Common myeloid progenitor, CD34-positive (primary cell): ENCODE data around the gene ICOS.

Experiments
- CTCF ChIA-PET: fragments of 350-600 bp; sonication (Branson Sonifier 250); formaldehyde crosslinking; loops from one replicate; lab custom pipeline; 2021; ENCODE audit warnings: antibody characterized with exemption; lab: Charles Lee
- POLR2A ChIA-PET: fragments of 350-600 bp; sonication (Branson Sonifier 250); formaldehyde crosslinking; loops from one replicate; lab custom pipeline; 2021; ENCODE audit warnings: antibody characterized with exemption; lab: Charles Lee
- DNase-seq, 3 donors: peaks; one replicate each; pipeline versions ENCODE4 v3.0.0 to v3.0.0-alpha.2; 2013
- H3K27ac ChIP-seq, 2 experiments: 1 replicate in 1 of 2; 2 replicates in 1 of 2; pipeline ENCODE4 v1.7.0; 2013; ENCODE audit warnings: inconsistent platforms in 2 of 2, low read length in 2 of 2, mild to moderate bottlenecking in 2 of 2, low read depth in 1 of 2, moderate library complexity in 1 of 2; ENCODE audit not compliant: severe bottlenecking in 2 of 2, insufficient read depth in 1 of 2, poor library complexity in 1 of 2
- H3K27me3 ChIP-seq, 5 experiments: replicated peaks in 2 of 5; 1 replicate in 3 of 5; 2 replicates in 2 of 5; pipeline versions ENCODE4 v1.6.1 to v1.7.0; 2013; ENCODE audit warnings: low read length in 4 of 5, mild to moderate bottlenecking in 2 of 5, moderate library complexity in 2 of 5, inconsistent platforms in 1 of 5; ENCODE audit not compliant: insufficient read depth in 5 of 5, control insufficient read depth in 4 of 5
- H3K36me3 ChIP-seq, 4 experiments: 1 replicate in 2 of 4; 2 replicates in 2 of 4; pipeline versions ENCODE4 v1.6.1 to v1.7.0; 2013; ENCODE audit warnings: low read length in 3 of 4, control low read depth in 1 of 4, mild to moderate bottlenecking in 1 of 4; ENCODE audit not compliant: control insufficient read depth in 4 of 4, insufficient read depth in 4 of 4
- H3K4me1 ChIP-seq, 4 experiments: 1 replicate in 3 of 4; 2 replicates in 1 of 4; pipeline versions ENCODE4 v1.6.1 to v1.7.1; 2013; ENCODE audit warnings: low read length in 3 of 4, mild to moderate bottlenecking in 3 of 4, control low read depth in 1 of 4, inconsistent platforms in 1 of 4, moderate library complexity in 1 of 4; ENCODE audit not compliant: control insufficient read depth in 4 of 4, insufficient read depth in 4 of 4; ENCODE audit errors: control extremely low read depth in 1 of 4
- H3K4me3 ChIP-seq, 7 experiments: 1 replicate in 4 of 7; 2 replicates in 3 of 7; pipeline versions ENCODE4 v1.5.1 to v1.7.0; 2013; ENCODE audit warnings: mild to moderate bottlenecking in 7 of 7, low read length in 6 of 7, moderate library complexity in 6 of 7, inconsistent platforms in 2 of 7, low read depth in 2 of 7, control low read depth in 1 of 7; ENCODE audit not compliant: insufficient read depth in 4 of 7, control insufficient read depth in 1 of 7; ENCODE audit errors: extremely low read depth in 1 of 7
- H3K9me3 ChIP-seq, 5 experiments: 1 replicate in 4 of 5; 2 replicates in 1 of 5; pipeline versions ENCODE4 v1.6.1 to v1.7.1; 2013; ENCODE audit warnings: low read length in 4 of 5, mild to moderate bottlenecking in 2 of 5, inconsistent platforms in 1 of 5, low read depth in 1 of 5, moderate library complexity in 1 of 5; ENCODE audit not compliant: control insufficient read depth in 4 of 5, insufficient read depth in 2 of 5; ENCODE audit errors: control extremely low read depth in 1 of 5
- WGBS: methylation state at CpG from one replicate; pipeline ENCODE4 v1.1.5; 2013; ENCODE audit not compliant: insufficient coverage; 5-methylcytosine and 5-hydroxymethylcytosine counted together

The ICOS gene

DNA sequence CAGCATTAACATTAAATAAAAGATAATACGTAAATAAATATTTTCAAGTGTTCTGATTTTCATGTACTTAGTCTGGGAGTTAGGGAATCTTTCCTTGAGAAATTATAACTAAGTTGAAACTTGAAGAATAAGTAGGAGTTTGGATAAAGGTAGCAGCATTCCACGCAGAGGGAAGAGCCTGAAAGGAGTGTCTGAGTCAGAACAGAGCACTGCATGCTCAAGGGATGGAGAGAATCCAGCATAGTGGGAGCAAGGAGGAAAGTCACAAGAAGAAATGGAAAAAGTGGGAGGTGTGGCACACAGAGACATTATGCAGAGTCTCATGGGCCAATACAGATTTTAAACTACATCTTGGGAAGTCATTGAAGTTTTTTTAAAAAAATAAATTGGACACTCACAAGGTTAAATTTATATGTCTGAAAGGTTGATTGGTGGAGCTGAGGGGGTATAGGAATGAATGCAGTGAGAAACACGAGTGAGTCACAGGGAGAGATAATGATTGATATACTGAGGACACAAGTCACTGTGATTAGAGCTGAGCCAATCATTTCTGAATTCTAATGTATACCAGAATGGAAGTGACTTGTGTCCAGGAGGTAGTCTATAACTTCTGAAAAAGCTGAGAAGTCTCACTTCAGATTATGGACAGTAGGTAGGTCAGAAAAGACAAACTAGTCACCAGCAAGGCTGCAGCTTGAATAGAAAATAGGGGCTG, 66.9 kb downstream of the ICOS start:
- ChIA-PET CTCF (no interaction called here), POLR2A (no interaction called here)
- H3K36me3 ChIP-seq = no peaks in the 10 kb centered on the region
- H3K9me3 ChIP-seq = no peaks in the 10 kb centered on the region
- no peak overlapping the region for H3K27ac ChIP-seq
- no peaks in the 10 kb centered on the region for H3K27me3 ChIP-seq
- 68% methylated on average over 2 of the region's 3 CpGs for WGBS
- H3K4me3 ChIP-seq = no peak overlapping the region
- no peaks in the 10 kb centered on the region for H3K4me1 ChIP-seq
- no peak for DNase-seq

DNA sequence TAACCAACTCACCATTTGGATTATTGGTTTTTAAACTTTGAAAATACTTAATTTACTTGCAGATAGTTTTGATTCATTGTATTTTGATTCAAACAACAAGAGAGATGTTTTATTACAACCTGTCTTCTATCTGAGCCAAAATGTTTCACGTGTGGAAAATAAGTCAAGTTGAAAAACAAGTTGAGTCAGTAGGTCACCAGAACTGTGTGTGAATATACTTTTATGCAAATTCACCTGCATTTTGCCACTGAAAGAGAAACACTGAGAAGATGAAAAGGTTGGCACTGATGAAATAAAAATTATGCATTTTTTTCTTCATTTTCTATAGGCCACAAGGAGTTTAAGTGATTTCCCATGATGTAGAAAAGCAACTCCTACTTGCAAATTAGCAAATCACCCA, 68.3 kb downstream of the ICOS start:
- ChIA-PET POLR2A (no interaction called here), CTCF (no interaction called here)
- no CpG with 5 or more reads among the region's 1 CpG for WGBS
- no peak for DNase-seq
- Histone ChIP-seq H3K27ac (no peak overlapping the region), H3K4me3 (no peak overlapping the region), H3K4me1 (no peaks in the 10 kb centered on the region), H3K9me3 (no peaks in the 10 kb centered on the region), H3K27me3 (no peaks in the 10 kb centered on the region), H3K36me3 (no peaks in the 10 kb centered on the region)

DNA sequence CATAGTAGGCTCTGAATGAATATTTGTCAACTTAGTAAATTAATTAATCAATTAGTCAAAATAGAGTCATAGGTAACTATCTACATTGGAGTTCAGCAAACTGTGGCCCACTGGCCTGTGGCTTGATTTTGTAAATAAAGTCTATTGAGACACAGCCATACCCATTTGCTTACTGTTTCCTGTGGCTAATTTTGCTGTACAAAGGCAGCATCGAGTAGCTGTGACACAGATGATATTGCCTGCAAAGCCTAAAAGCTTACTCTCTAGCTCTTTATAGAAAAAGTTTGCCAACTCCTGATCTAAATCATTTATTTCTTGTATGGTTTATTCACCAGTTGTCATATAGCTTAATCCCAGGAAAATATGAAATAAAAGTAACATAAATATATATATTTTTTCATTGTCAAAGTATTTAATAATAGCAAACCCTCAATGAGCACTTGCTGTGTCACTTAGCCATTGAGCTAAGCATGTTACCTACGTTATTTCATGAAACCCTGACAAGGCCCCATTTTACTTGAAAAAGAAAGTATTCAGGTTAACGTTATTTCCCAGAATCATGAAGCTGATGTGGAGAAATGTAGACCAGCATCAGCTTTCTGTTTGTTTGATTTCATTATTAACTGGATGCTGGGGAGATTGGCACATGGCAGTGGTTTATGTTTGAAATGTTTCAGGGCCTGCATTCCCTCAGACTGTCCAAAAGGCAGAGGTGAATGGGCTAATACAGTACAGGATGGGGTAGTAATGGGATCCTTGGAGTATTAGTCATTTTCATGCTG, 69.6 kb downstream of the ICOS start:
- POLR2A ChIA-PET = no interaction called here
- 90% methylated on average over 3 of the region's 3 CpGs for WGBS
- Histone ChIP-seq H3K4me3 (no peak overlapping the region), H3K36me3 (no peaks in the 10 kb centered on the region), H3K4me1 (no peaks in the 10 kb centered on the region), H3K9me3 (no peaks in the 10 kb centered on the region), H3K27ac (no peak overlapping the region), H3K27me3 (no peaks in the 10 kb centered on the region)
- CTCF ChIA-PET = no interaction called here
- no peak for DNase-seq

DNA sequence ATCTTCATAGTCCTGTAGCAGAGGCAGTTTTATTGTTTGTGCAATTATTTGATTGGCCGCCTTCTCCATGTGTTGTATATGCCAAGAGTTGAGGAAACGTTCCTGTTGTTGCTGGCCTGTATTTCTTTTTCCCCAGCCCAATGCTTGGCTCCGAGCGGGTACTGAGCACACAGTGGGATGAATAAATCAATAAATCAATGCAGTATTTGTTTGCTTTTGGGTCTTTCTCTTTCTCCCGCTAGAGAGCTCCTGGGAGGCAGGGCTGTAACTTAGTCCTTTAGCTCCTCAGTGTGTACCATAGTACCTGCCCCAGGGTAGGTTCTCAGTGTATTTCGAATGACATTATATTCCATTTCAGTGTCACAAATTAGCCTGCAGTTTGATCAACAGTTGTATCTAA, 71.8 kb downstream of the ICOS start:
- no peak for DNase-seq
- Histone ChIP-seq H3K27ac (no peak overlapping the region), H3K4me1 (no peaks in the 10 kb centered on the region), H3K27me3 (no peaks in the 10 kb centered on the region), H3K9me3 (no peaks in the 10 kb centered on the region), H3K36me3 (no peaks in the 10 kb centered on the region), H3K4me3 (no peak overlapping the region)
- CTCF ChIA-PET = no interaction called here
- POLR2A ChIA-PET = no interaction called here
- WGBS = 97% methylated on average over 3 of the region's 6 CpGs

DNA sequence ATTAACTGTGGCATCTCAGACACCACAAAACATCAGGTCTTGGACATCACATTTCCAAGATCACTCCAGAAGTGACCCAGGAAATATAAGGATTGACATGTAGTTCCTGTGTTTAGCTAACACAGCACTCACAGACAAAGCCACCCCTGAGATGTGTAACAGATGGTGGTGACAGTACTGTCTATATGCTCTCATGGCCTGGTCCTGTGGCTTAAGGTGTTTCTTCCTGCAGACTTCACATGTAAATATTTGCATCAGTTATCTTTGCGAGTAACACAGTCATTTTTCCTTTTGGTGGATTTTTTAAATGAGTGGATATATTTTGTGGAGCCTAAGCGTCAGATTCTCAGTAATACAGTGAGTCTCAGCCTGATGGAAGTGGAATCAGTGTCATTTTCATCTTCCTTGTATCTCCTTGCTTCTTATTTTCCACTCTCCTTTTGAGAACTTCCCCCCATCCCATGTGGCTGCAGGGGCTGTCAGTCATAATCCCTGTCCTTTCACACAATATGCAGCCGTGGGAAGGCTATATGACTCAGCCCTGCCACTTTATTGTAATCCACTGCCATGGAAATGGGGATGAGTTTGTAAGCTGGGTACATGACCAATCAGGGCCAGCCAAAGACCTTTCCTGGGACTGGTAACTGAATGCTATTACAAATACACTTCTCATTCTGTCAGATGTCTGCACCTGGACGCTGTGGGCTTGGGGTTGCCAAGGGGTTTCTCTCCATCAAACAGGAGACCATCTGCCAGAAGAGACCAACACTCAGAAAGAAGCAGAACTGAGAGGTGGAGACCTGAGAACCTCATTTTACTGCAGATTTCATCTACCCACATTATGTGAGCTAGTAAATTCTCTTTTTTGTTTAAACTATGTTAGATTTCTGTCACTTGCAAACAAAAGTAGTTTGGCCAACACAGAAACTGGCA, 74.3 kb downstream of the ICOS start:
- no peaks in the 10 kb centered on the region for H3K4me1 ChIP-seq
- ChIA-PET CTCF (no interaction called here), POLR2A (no interaction called here)
- H3K27ac ChIP-seq = no peak overlapping the region
- WGBS = 93% methylated on average over 2 of the region's 4 CpGs
- no peaks in the 10 kb centered on the region for H3K9me3 ChIP-seq
- DNase-seq = no peak
- no peaks in the 10 kb centered on the region for H3K27me3 ChIP-seq
- no peak overlapping the region for H3K4me3 ChIP-seq
- no peaks in the 10 kb centered on the region for H3K36me3 ChIP-seq
